Tibial nerve (tissue), 4 donors: ENCODE data around the gene LRP6. TPM values are rescaled to one million over a fixed set of nuclear protein-coding genes. Genes with fewer than 3 reads are reported as not detected.

Source experiments
- DNase-seq, 2 donors: peaks; one replicate each; pipeline ENCODE4 v3.0.0-alpha.2; 2019; ENCODE audit warnings: low spot score in 2 of 2
- H3K27ac ChIP-seq, 4 donors: fragments of 200-600 bp; sonication (generic) in 3 of 4; one replicate each; pipeline ENCODE4 v1.5.1; 2017 to 2019; ENCODE audit warnings: mild to moderate bottlenecking in 1 of 4
- H3K27me3 ChIP-seq, 2 donors: fragments of 200-600 bp; sonication (generic) in 1 of 2; one replicate each; pipeline versions ENCODE4 v1.5.1 to v1.6.0; 2017 to 2019
- H3K36me3 ChIP-seq, 3 donors: fragments of 200-600 bp; sonication (generic); one replicate each; pipeline ENCODE4 v1.5.1; 2018 to 2019
- H3K4me1 ChIP-seq, 4 donors: fragments of 200-600 bp; sonication (generic) in 3 of 4; one replicate each; pipeline ENCODE4 v1.5.1; 2017 to 2019
- H3K4me3 ChIP-seq, 4 donors: fragments of 200-600 bp; sonication (generic) in 3 of 4; one replicate each; pipeline ENCODE4 v1.5.1; 2017 to 2019; ENCODE audit warnings: mild to moderate bottlenecking in 1 of 4, moderate library complexity in 1 of 4
- H3K9me3 ChIP-seq, 4 donors: fragments of 200-600 bp; sonication (generic) in 3 of 4; one replicate each; pipeline ENCODE4 v1.5.1; 2017 to 2019
- CTCF ChIP-seq, 5 experiments: fragments of 200-600 bp in 3 of 5; fragments of 450-650 bp in 2 of 5; sonication (generic) in 3 of 5; IDR thresholded peaks; one replicate each; pipeline ENCODE4 v1.5.1; 2016 to 2019; ENCODE audit warnings: antibody characterized with exemption in 5 of 5, mild to moderate bottlenecking in 3 of 5, moderate library complexity in 2 of 5
- EP300 ChIP-seq, 2 donors: sonication (generic); formaldehyde crosslinking; IDR thresholded peaks; one replicate each; pipeline ENCODE4 v1.6.1; 2017; ENCODE audit warnings: antibody characterized with exemption in 2 of 2, mild to moderate bottlenecking in 1 of 2
- POLR2A ChIP-seq, 2 donors: fragments of 450-650 bp; IDR thresholded peaks; one replicate each; pipeline ENCODE4 v1.6.1; 2017; ENCODE audit warnings: antibody characterized with exemption in 2 of 2, mild to moderate bottlenecking in 2 of 2, moderate library complexity in 2 of 2
- WGBS, 2 donors: methylation state at CpG; one replicate each; pipeline ENCODE4 v1.1.5; 2018; 5-methylcytosine and 5-hydroxymethylcytosine counted together
- small RNA-seq: library from RNA; depleted of rRNA; stranded (forward); fragments of <200 nt; gene quantifications from one replicate; pipeline ENCODE3, GENCODE V24; 2016
- total RNA-seq, 4 donors: library from RNA; depleted of rRNA; stranded (reverse); fragments of >200 nt; gene quantifications; one replicate each; pipeline ENCODE4 v1.1.0, GENCODE V29; 2016

LRP6 gene
- total RNA-seq, 4 donors from 2014 or later, result 30.6 to 64.5 (median 44.9) TPM

DNA sequence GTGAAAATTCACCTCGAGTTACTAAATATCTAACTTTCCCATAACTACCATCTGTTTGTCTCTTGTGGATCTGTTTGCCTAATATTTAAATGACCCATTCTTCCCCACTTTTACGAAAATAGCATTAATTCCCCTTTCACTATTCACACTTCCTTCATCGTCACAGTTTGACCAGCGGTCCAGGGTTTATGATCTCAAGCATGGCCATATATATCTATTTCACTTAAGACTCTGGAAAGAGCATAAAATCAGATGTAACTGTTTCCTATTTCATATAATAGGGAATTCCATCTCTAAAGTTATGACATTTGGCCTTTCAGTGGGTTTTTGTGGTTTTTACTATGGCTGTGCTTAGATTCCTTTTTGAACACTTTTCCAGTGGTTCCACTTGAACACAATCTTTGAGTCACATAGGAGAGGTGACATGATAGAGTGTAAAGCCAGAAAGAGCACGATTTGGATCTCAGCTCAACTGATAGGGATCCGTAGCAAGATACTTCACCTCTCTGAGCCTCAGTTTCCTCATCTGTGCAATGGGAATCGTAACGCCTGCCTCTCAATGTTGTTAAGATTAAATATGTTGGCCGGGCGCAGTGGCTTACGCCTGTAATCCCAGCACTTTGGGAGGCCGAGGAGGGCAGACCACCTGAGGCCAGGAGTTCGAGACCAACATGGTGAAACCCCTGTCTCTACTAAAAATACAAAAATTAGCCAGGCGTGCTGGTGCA is 196.9 kb downstream of the LRP6 start:
- Histone ChIP-seq H3K4me3 (no peak overlapping the region), H3K27me3 (no peaks in the 10 kb centered on the region), H3K4me1 (no peaks in the 10 kb centered on the region), H3K27ac (no peak overlapping the region), H3K9me3 (no peaks in the 10 kb centered on the region), H3K36me3 (no peaks in the 10 kb centered on the region)
- DNase-seq, result no peak
- TF ChIP-seq EP300 (IDR thresholded peaks at IDR 0.05) (no peak), POLR2A (IDR thresholded peaks at IDR 0.05) (no peak), CTCF (IDR thresholded peaks at IDR 0.05) (no peak)
- 86 to 93% methylated on average over 14 of the region's 14 CpGs for WGBS, 2 donors

GRCh38 chr12:12068751-12069150 is 198.1 kb downstream of the LRP6 start:
- no peaks in the 10 kb centered on the region for H3K4me1 ChIP-seq
- no peak for DNase-seq
- 87 to 90% methylated on average over 6 of the region's 6 CpGs for WGBS, 2 donors
- H3K27me3 ChIP-seq, result no peaks in the 10 kb centered on the region
- H3K36me3 ChIP-seq, result no peaks in the 10 kb centered on the region
- no peaks in the 10 kb centered on the region for H3K9me3 ChIP-seq
- H3K4me3 ChIP-seq, result no peak overlapping the region
- no peak for TF ChIP-seq CTCF (IDR thresholded peaks at IDR 0.05)
- TF ChIP-seq EP300 (IDR thresholded peaks at IDR 0.05), result no peak
- TF ChIP-seq POLR2A (IDR thresholded peaks at IDR 0.05), result no peak
- no peak overlapping the region for H3K27ac ChIP-seq

Small RNA genes lying within 50 kb of the gene (small RNA-seq; reads per million reads assigned to genes)
- gene RNU6-318P (not detected), gene RNU6-545P (not detected)

Other genes with a start within 250 kb of the LRP6 start
- not detected for gene BCL2L14, start 196.1 kb downstream of the LRP6 start, total RNA-seq
- 10 to 100 TPM in 2 of 4 donors, 1 to 10 TPM in 2; 7.9 to 11.6 (median 9.6) TPM for gene MANSC1, start 83.2 kb upstream of the LRP6 start, total RNA-seq
- gene BORCS5, start 90.0 kb upstream of the LRP6 start, total RNA-seq, result 10 to 100 TPM; 14.2 to 45.0 (median 25.6) TPM